Activated CD4-positive, alpha-beta T cell treated with anti-CD3 and anti-CD28 coated beads, Interleukin-2, amount 10 ng/mL, durations not matched to agents 24 days and 14 days (primary cell): ENCODE data around the gene CERT1. TPM values are rescaled to one million over a fixed set of nuclear protein-coding genes. Genes with fewer than 3 reads are reported as not detected.
A peak's percentile ranks its signal among the peaks of the same experiment; 100 is the strongest.

ENCODE experiments used
- DNase-seq: peaks from one replicate; pipeline ENCODE4 v3.0.0; 2022
- H3K27ac Mint-ChIP-seq: one replicate; pipeline ENCODE4 v1.8.0; 2022; ENCODE audit warnings: mild to moderate bottlenecking, mixed read lengths
- H3K27me3 Mint-ChIP-seq: one replicate; pipeline ENCODE4 v1.8.0; 2022; ENCODE audit warnings: mixed read lengths
- H3K36me3 Mint-ChIP-seq: one replicate; pipeline ENCODE4 v1.8.0; 2022; ENCODE audit warnings: low read depth, mild to moderate bottlenecking, mixed read lengths
- H3K4me1 Mint-ChIP-seq: one replicate; pipeline ENCODE4 v1.8.0; 2021; ENCODE audit warnings: mixed read lengths
- H3K4me3 Mint-ChIP-seq: one replicate; pipeline ENCODE4 v1.8.0; 2022; ENCODE audit warnings: mild to moderate bottlenecking, moderate library complexity, mixed read lengths
- H3K9me3 Mint-ChIP-seq: one replicate; pipeline ENCODE4 v1.8.0; 2021; ENCODE audit warnings: mixed read lengths
- intact Hi-C: fragments of 100-400 bp; cut with micrococcal nuclease; formaldehyde crosslinking; loops from one replicate; pipeline ENCODE4 v1.15.1; 2023
- total RNA-seq: library from RNA; stranded (reverse); gene quantifications from 2 replicates; pipeline ENCODE4 v1.2.3, GENCODE V29; 2022

The CERT1 gene
- total RNA-seq, 1 donor from 2014 or later: 46.4 TPM

DNA sequence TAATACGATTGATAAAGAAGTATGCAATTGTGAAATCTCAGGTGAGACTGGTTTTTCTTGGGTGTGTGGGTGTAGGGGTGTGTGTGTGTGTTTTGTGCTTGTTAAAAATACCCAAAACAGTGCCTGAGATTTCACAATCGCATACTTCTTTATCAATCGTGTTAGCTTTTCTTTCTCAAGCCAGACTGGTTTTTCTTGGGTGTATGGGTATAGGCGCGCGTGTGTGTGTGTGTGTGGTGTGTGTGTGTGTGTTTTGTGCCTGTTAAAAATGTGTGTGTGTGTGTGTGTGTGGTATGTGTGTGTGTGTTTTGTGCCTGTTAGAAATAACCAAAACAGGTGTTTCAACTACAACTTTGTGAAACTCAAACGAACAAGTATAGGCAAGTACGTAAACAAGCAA is 53.7 kb downstream of the CERT1 start:
- DNase-seq: no peak
- Mint-ChIP-seq H3K4me3 (no peak overlapping the region), H3K27ac (no peak overlapping the region), H3K36me3 (peaks cover 41% of the 10 kb centered on the region), H3K9me3 (peaks cover 10% of the 10 kb centered on the region), H3K4me1 (peaks cover 10% of the 10 kb centered on the region), H3K27me3 (no peaks in the 10 kb centered on the region)
- intact Hi-C loops: no loop called here

DNA sequence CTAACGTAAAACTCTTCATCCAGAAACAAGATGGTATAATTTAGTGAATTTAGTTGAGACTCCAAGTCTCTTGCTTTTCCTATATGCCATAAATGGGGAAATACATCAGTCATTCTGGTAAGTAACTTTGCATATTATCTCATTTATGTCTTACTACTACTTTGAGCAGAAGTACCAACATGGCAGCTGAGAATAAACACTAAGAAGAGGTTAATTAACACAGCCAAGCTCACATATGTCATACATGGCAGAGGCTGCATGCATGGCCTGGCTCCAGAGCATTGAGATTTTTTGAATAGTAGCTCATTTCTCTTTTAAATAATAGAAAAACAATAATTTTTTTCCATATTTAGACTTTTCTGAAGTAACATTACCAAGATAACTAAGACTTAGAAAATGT is 54.3 kb downstream of the CERT1 start:
- H3K36me3 Mint-ChIP-seq: peaks cover 37% of the 10 kb centered on the region
- no peak overlapping the region for H3K4me3 Mint-ChIP-seq
- intact Hi-C loops: no loop called here
- H3K27ac Mint-ChIP-seq: no peak overlapping the region
- H3K4me1 Mint-ChIP-seq: peaks cover 8% of the 10 kb centered on the region
- peaks cover 10% of the 10 kb centered on the region for H3K9me3 Mint-ChIP-seq
- H3K27me3 Mint-ChIP-seq: no peaks in the 10 kb centered on the region
- no peak for DNase-seq

DNA sequence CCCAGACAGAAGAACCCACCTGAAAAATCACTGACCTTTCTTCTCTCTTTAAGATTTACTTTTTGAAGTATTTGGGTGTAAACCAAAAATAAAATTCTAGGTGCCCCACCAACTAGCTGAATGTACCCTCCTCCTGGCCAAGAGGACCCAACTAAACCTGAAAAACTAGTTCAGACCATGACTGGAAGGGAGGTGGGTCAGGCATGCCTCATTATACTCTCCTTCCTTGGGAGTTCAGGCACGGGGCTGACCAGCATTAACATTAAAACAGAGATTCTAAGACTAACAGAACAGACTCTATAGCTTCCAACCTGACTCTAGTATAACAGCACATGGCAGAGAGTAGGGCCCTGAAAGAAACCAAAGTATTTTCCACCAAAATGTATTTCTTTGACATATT is 61.4 kb downstream of the CERT1 start:
- Mint-ChIP-seq H3K27ac (no peak overlapping the region), H3K36me3 (peaks cover 51% of the 10 kb centered on the region), H3K4me3 (no peak overlapping the region), H3K4me1 (no peaks in the 10 kb centered on the region), H3K27me3 (no peaks in the 10 kb centered on the region), H3K9me3 (peaks cover 17% of the 10 kb centered on the region)
- DNase-seq: no peak
- intact Hi-C loops: no loop called here

DNA sequence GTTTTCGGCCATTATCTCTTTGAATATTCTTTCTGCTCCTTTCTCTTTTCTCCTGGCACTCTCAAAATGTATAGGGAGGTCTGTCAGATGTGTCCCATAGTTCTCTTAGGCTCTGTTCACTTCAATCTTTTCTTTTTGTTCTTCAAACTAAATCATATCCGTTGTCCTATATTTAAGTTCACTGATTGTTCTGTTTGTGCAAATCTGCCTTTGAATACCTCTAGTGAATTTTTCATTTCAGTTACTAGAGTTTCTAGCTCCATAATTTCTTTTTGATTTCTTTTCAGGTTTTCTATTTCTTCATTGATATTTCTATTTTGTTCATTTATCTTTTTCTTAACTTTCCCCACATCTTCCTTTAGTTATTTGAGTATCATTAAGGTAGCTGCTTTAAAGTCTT is 65.4 kb downstream of the CERT1 start:
- H3K27me3 Mint-ChIP-seq: no peaks in the 10 kb centered on the region
- peaks cover 2% of the 10 kb centered on the region for H3K4me1 Mint-ChIP-seq
- peaks cover 28% of the 10 kb centered on the region for H3K9me3 Mint-ChIP-seq
- H3K27ac Mint-ChIP-seq: no peak overlapping the region
- intact Hi-C loops: no loop called here
- DNase-seq: no peak
- H3K36me3 Mint-ChIP-seq: peaks cover 48% of the 10 kb centered on the region
- no peak overlapping the region for H3K4me3 Mint-ChIP-seq

DNA sequence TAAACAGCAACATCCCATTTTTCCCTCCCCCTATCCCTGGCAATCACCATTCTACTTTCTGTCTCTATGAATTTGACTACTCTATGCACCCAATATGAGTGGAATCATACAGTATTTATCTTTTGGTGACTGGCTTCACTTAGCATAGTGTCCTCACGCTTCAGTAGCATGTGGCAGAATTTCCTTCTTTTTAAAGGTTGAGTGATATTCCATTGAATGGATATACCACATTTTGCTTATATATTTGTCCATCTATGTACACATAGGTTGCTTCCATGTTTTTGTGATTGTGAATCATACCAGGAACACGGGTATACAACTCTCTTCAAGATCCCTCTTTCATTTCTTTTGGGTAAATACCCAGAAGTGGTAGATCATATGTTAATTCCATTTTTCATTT is 69.9 kb downstream of the CERT1 start:
- DNase-seq: no peak
- H3K9me3 Mint-ChIP-seq: peaks cover 18% of the 10 kb centered on the region
- H3K4me1 Mint-ChIP-seq: peaks cover 4% of the 10 kb centered on the region
- no peak overlapping the region for H3K27ac Mint-ChIP-seq
- no peaks in the 10 kb centered on the region for H3K27me3 Mint-ChIP-seq
- intact Hi-C loops: no loop called here
- H3K4me3 Mint-ChIP-seq: no peak overlapping the region
- peaks cover 19% of the 10 kb centered on the region for H3K36me3 Mint-ChIP-seq

DNA sequence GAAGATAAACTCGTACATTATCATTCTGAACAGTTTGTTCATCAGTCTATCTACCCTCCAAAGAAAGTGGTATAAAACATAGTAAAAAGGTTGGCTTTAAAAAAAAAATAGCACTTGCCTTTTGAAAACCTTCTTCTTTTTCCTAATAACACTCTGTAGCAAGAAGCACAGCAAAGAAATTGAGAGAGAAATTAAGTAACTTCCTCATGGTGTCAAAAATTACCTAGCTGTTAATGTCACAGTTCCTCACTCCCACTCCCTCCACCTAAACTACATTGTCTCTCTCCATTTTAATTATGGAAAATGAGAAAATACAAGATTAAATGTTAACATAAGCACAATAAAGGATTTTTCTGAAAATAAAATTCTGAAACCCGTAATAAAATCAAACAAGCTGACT is 72.2 kb downstream of the CERT1 start:
- no peaks in the 10 kb centered on the region for H3K27me3 Mint-ChIP-seq
- no peak overlapping the region for H3K4me3 Mint-ChIP-seq
- DNase-seq: no peak
- intact Hi-C loops: no loop called here
- peaks cover 11% of the 10 kb centered on the region for H3K9me3 Mint-ChIP-seq
- peaks cover 20% of the 10 kb centered on the region for H3K36me3 Mint-ChIP-seq
- no peak overlapping the region for H3K27ac Mint-ChIP-seq
- H3K4me1 Mint-ChIP-seq: peaks cover 4% of the 10 kb centered on the region

DNA sequence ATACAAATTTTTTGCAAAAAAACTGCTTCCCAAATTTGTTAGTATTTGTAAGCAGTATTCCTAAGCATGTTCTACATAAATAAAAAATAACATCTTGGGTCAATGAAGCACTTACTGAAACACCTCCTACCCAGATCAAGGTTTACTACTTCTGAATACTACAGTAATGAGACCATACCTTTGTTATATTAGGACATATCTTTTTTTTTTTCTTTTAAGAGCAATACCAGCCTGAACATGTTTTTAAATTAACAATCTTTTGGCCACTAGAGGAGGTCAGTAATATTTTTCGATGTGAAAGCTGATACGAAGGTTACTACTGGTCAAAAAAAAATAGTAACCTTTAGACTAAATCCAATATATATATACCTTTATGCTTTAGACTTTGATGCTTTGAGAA is 72.7 kb downstream of the CERT1 start:
- peaks cover 24% of the 10 kb centered on the region for H3K36me3 Mint-ChIP-seq
- DNase-seq: no peak
- intact Hi-C loops: no loop called here
- no peak overlapping the region for H3K4me3 Mint-ChIP-seq
- H3K9me3 Mint-ChIP-seq: peaks cover 14% of the 10 kb centered on the region
- no peak overlapping the region for H3K27ac Mint-ChIP-seq
- H3K4me1 Mint-ChIP-seq: peaks cover 2% of the 10 kb centered on the region
- H3K27me3 Mint-ChIP-seq: no peaks in the 10 kb centered on the region

DNA sequence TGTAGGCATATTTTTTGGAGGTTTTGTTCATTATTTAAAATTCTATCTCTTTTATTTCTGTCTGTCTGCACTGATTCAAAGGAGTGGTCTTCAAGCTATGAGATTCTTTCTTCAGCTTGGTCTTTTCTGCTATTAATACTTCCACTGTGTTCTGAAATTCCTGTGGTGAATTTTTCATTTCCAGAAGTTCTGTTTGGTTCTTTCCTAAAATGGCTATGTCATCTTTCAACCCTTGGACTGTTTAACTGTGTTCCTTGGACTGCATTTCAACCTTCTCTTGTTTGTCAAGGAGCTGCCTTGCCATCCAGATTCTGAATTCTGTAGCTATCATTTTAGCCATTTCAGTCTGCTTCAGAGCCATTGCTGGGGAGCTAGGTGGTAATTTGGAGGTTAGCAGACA is 76.3 kb downstream of the CERT1 start:
- intact Hi-C loops: no loop called here
- Mint-ChIP-seq H3K9me3 (peaks cover 3% of the 10 kb centered on the region), H3K36me3 (peaks cover 22% of the 10 kb centered on the region), H3K27me3 (no peaks in the 10 kb centered on the region), H3K4me3 (no peak overlapping the region), H3K4me1 (peaks cover 2% of the 10 kb centered on the region), H3K27ac (peak overlapping the region; percentile 14)
- no peak for DNase-seq

DNA sequence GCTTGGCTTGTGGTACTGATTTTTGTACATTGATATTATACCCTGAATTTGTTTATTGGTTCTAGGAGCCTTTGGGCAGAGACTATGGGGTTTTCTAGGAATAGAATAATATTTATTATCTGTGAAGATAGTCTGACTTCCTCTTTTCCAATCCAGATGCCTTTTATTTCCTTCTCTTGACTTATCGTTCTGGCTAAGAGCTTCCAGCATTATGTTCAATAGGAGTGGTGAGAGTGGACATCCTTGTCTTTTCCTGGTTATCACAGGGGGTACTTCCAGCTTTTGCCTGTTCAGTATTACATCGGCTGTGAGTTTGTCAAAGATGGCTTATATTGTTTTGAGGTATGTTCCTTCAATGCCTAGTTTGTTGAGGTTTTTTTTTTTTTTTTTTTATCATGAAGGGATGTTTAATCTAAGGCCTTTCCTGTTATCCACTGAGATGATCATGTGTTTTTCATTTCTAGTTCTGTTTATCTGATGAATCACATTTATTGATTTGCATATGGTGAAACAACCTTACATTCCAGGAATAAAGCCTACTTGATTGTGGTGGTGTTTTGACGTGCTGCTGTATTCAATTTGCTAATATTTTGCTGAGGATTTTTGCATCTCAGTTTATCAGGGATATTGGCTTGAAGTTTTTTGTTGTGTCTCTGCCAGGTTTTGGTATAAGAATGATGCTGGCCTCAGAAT is 77.5 kb downstream of the CERT1 start:
- intact Hi-C loops: no loop called here
- H3K4me3 Mint-ChIP-seq: no peak overlapping the region
- no peaks in the 10 kb centered on the region for H3K4me1 Mint-ChIP-seq
- H3K27ac Mint-ChIP-seq: no peak overlapping the region
- peaks cover 20% of the 10 kb centered on the region for H3K36me3 Mint-ChIP-seq
- no peaks in the 10 kb centered on the region for H3K27me3 Mint-ChIP-seq
- DNase-seq: no peak
- H3K9me3 Mint-ChIP-seq: peaks cover 3% of the 10 kb centered on the region

DNA sequence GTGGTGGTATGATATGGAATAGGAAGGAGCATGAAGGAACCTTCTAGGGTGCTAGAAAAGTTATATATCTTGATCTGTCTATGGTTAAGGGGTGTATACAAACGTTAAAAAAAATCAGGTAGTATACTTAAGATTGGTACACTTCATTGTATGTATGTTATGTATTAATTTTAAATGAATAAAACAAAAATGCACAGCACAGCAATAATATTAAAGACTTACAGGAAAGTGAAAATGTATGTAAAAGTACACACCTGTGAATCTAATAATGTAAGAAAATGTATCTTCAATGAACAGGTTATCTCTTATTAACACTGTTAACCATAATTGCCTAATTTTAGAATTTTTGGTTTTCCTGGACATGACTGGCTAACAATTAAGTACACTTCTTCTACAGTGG is 97.2 kb downstream of the CERT1 start:
- Mint-ChIP-seq H3K4me1 (peaks cover 4% of the 10 kb centered on the region), H3K4me3 (no peak overlapping the region), H3K27ac (no peak overlapping the region), H3K9me3 (no peaks in the 10 kb centered on the region), H3K27me3 (no peaks in the 10 kb centered on the region), H3K36me3 (peaks cover 29% of the 10 kb centered on the region)
- DNase-seq: no peak
- intact Hi-C loops: no loop called here

DNA sequence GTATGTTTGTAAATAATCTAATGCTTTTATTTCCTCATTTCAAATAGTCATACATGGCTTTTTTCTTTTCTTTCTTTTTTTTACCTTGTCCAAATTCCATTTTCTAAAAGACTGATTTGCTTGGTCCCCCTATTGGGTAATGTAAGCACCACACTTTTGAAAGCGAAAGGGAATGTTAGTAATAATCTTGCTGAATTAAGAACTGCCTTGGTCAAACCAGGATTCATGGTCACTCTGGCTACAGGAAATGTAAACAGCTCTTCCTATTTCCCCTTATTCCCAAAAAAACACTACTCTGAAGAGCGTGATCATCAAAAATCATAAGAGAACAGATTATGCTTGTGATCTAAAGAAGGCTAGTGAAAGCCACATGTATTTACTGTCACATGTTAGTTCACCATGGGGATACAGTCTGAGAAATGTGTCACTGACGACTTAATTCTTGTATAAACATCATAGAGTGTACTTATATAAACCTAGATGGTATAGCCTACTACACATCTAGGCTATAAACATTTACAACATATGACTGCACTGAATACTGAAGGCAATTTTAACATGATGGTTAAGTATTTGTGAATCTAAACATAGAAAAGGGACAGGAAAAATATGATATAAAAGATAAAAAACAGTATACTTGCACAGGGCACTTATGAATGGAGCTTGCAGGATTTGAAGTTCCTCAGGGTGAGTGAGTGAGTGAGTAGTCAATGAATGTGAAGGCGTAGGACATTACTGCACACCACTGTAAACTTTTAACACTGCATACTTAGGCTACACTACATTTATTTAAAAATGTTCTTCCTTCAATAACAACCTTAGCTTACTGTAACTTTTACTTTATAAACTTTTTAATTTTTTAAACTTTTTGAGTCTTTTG is 99.1 kb downstream of the CERT1 start:
- Mint-ChIP-seq H3K4me1 (peaks cover 4% of the 10 kb centered on the region), H3K9me3 (no peaks in the 10 kb centered on the region), H3K27ac (peak overlapping the region; percentile 1), H3K36me3 (peaks cover 23% of the 10 kb centered on the region), H3K27me3 (no peaks in the 10 kb centered on the region), H3K4me3 (no peak overlapping the region)
- no peak for DNase-seq
- intact Hi-C loops: no loop called here

DNA sequence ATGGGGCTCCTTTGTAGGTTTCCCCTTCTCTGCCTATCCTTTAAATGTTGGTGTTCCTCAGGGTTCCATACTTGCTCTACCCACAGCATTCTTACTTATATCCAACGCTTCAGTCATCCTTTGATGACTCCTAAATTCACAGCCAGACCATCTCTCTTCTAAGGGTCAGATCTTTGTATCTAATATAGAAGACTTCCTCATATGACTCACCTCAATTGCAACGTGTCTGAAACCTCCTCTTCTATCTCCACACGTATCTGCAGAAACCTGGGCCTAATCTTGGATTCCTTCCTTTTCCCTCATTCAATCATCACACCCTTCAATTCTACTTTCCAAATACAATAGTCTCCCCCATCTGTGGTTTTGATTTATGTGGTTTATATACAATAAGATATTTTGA is 106.1 kb downstream of the CERT1 start:
- Mint-ChIP-seq H3K4me3 (no peak overlapping the region), H3K27me3 (no peaks in the 10 kb centered on the region), H3K4me1 (peaks cover 3% of the 10 kb centered on the region), H3K27ac (no peak overlapping the region), H3K36me3 (peaks cover 31% of the 10 kb centered on the region), H3K9me3 (no peaks in the 10 kb centered on the region)
- intact Hi-C loops: no loop called here
- DNase-seq: no peak

DNA sequence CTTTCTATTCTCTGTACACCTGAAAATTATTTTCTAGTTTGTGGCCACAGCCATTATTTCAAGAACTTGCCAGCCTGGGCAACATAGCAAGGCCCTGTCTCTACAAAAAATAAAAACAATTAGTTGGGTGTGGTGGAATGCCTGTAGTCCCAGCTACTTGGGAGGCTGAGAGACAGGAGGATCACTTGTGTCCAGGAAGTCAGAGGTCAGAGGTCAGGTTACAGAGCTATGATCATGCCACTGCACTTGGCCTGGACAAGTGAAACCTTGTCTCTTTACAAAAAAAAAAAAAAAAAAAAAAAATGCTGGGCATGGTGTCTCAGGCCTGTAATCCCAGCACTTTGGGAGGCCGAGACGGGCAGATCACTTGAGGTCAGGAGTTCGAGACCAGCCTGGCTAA is 116.2 kb downstream of the CERT1 start:
- Mint-ChIP-seq H3K9me3 (no peaks in the 10 kb centered on the region), H3K4me3 (no peak overlapping the region), H3K27me3 (no peaks in the 10 kb centered on the region), H3K27ac (no peak overlapping the region), H3K36me3 (peaks cover 19% of the 10 kb centered on the region), H3K4me1 (no peaks in the 10 kb centered on the region)
- no peak for DNase-seq
- intact Hi-C loops: no loop called here

DNA sequence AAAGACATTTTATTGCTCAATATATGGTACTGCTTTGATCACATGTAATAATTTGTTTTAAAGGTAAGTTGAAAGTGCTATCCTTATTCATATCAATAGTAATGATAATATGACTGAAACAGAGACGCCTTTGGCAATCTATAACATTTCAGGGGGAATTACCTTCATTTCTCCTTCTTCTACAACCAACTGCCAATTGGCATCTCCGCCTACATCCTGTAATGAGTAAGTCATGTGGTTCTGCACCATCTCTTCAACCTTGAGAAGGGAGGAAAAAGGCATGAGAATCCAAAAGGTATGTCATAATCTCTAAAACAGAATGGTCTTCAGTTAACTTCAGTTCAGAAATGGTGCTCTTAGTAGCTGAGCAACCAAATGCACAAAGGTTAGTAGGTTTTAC is 122.0 kb downstream of the CERT1 start:
- H3K4me3 Mint-ChIP-seq: no peak overlapping the region
- no peak for DNase-seq
- intact Hi-C loops: loop anchor here (2.0 kb wide), 1 partner anchor 177 kb away; no protein-coding TSS in a partner anchor
- H3K27ac Mint-ChIP-seq: peak overlapping the region; percentile 50
- peaks cover 9% of the 10 kb centered on the region for H3K4me1 Mint-ChIP-seq
- H3K36me3 Mint-ChIP-seq: peaks cover 41% of the 10 kb centered on the region
- no peaks in the 10 kb centered on the region for H3K27me3 Mint-ChIP-seq
- no peaks in the 10 kb centered on the region for H3K9me3 Mint-ChIP-seq
